CD4-positive, CD25-positive, alpha-beta regulatory T cell (primary cell): Measurements from ENCODE around the gene EPHX1. TPM values are rescaled to one million over a fixed set of nuclear protein-coding genes. Genes with fewer than 3 reads are reported as not detected.

Experiments used
- ATAC-seq, 2 donors: fragments of 150-1000 bp; cut with Tn5 transposase; one replicate each; pipeline ENCODE4 v1.10.0; 2021; ENCODE audit warnings: low read depth in 2 of 2, moderate number of reproducible peaks in 2 of 2, moderate library complexity in 1 of 2
- DNase-seq, 3 donors: peaks; one replicate each; pipeline versions ENCODE4 v3.0.0 to v3.0.0-alpha.2; 2012 to 2022; ENCODE audit warnings: mixed read lengths in 1 of 3
- H3K27ac ChIP-seq: one replicate; pipeline ENCODE4 v1.7.0; 2013; ENCODE audit warnings: mild to moderate bottlenecking, low read length; ENCODE audit not compliant: insufficient read depth, poor library complexity, severe bottlenecking
- H3K27me3 ChIP-seq: one replicate; pipeline ENCODE4 v1.7.0; 2013; ENCODE audit warnings: low read length; ENCODE audit not compliant: control insufficient read depth, insufficient read depth
- H3K36me3 ChIP-seq: one replicate; pipeline ENCODE4 v1.7.0; 2013; ENCODE audit warnings: mild to moderate bottlenecking, low read length, moderate library complexity; ENCODE audit not compliant: control insufficient read depth, insufficient read depth
- H3K4me1 ChIP-seq: 2 replicates; pipeline ENCODE4 v1.7.0; 2013; ENCODE audit warnings: mild to moderate bottlenecking, low read length; ENCODE audit not compliant: insufficient read depth, control insufficient read depth, poor library complexity, severe bottlenecking
- H3K4me3 ChIP-seq: one replicate; pipeline ENCODE4 v1.7.0; 2013; ENCODE audit warnings: low read depth, mild to moderate bottlenecking, low read length, moderate library complexity
- H3K9me3 ChIP-seq, 2 experiments: 1 replicate in 1 of 2; 2 replicates in 1 of 2; pipeline ENCODE4 v1.7.0; 2013; ENCODE audit warnings: low read length in 2 of 2, mild to moderate bottlenecking in 1 of 2, moderate library complexity in 1 of 2; ENCODE audit not compliant: control insufficient read depth in 2 of 2
- H3K27ac Mint-ChIP-seq, 3 donors: one replicate each; pipeline ENCODE4 v1.8.0; 2020 to 2022; ENCODE audit warnings: mild to moderate bottlenecking in 3 of 3, mixed read lengths in 3 of 3, moderate library complexity in 2 of 3
- H3K27me3 Mint-ChIP-seq: one replicate; pipeline ENCODE4 v1.8.0; 2022; ENCODE audit warnings: mild to moderate bottlenecking, mixed read lengths
- H3K36me3 Mint-ChIP-seq: one replicate; pipeline ENCODE4 v1.8.0; 2020; ENCODE audit warnings: mixed read lengths
- H3K4me1 Mint-ChIP-seq, 4 donors: one replicate each; pipeline ENCODE4 v1.8.0; 2020 to 2022; ENCODE audit warnings: mixed read lengths in 4 of 4, mild to moderate bottlenecking in 1 of 4
- H3K4me3 Mint-ChIP-seq, 4 donors: one replicate each; pipeline ENCODE4 v1.8.0; 2020 to 2022; ENCODE audit warnings: mild to moderate bottlenecking in 4 of 4, mixed read lengths in 4 of 4, moderate library complexity in 3 of 4
- H3K9me3 Mint-ChIP-seq, 7 donors: one replicate each; pipeline ENCODE4 v1.8.0; 2020 to 2022; ENCODE audit warnings: mixed read lengths in 7 of 7, mild to moderate bottlenecking in 3 of 7, moderate library complexity in 2 of 7
- polyA plus RNA-seq, 4 donors: library from polyadenylated mRNA; unstranded; fragments of 300-500 nt; fragmentation: Illumina TruSeq; gene quantifications; one replicate each; pipeline ENCODE4 v1.2.3, GENCODE V29; 2021
- total RNA-seq: library from RNA; stranded (reverse); gene quantifications from one replicate; pipeline ENCODE4 v1.2.3, GENCODE V29; 2022

EPHX1 gene
- total and polyA plus RNA-seq, 5 donors from 2014 or later = 0.11 to 0.62 (median 0.45) TPM; not detected in 1

DNA sequence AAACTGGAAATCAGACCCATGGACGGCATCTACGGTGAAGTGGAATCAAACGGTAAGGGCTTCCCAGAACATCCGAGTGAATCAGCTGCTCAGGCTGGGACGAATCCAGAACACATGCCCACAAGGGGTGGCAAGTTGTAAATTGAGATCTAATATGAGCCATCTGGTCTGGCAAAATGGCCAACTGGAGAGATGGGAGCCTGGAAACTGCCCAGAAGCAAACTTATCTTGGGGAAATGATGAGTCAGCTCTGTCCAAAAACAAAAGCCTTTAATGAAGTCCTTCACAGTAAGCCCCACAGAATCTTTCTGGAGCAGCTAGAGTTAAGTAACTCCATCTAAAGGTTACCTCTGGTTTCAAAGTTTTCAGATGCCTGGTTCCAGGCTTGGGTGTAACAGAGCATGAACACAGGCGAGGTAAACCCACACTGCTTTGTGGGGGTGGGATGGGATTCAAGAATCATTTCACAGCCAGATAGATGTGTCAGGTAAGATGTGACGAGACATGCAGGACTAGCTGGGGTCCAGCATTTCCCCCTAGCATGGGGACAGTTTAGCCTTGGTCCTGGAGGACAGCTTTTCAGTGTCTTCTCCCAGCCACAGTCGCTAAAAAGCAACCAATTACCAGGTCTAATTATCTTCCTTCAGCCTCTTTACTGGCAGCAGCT lies 42.8 kb upstream of the EPHX1 start:
- H3K27ac ChIP-seq = no peak overlapping the region
- H3K4me1 ChIP-seq = no peaks in the 10 kb centered on the region
- Mint-ChIP-seq H3K4me3 (no peak overlapping the region), H3K27ac (no peak overlapping the region), H3K9me3 (peaks cover 0 to 2% (median 0%) of the 10 kb centered on the region in 7 donors), H3K4me1 (peaks cover 0 to 2% (median under 1%) of the 10 kb centered on the region in 4 donors), H3K27me3 (peaks cover 26% of the 10 kb centered on the region), H3K36me3 (no peaks in the 10 kb centered on the region)
- no peaks in the 10 kb centered on the region for H3K9me3 ChIP-seq
- no peaks in the 10 kb centered on the region for H3K27me3 ChIP-seq
- no peak overlapping the region for H3K4me3 ChIP-seq
- DNase-seq (no peak), ATAC-seq (no peak)
- H3K36me3 ChIP-seq = no peaks in the 10 kb centered on the region

DNA sequence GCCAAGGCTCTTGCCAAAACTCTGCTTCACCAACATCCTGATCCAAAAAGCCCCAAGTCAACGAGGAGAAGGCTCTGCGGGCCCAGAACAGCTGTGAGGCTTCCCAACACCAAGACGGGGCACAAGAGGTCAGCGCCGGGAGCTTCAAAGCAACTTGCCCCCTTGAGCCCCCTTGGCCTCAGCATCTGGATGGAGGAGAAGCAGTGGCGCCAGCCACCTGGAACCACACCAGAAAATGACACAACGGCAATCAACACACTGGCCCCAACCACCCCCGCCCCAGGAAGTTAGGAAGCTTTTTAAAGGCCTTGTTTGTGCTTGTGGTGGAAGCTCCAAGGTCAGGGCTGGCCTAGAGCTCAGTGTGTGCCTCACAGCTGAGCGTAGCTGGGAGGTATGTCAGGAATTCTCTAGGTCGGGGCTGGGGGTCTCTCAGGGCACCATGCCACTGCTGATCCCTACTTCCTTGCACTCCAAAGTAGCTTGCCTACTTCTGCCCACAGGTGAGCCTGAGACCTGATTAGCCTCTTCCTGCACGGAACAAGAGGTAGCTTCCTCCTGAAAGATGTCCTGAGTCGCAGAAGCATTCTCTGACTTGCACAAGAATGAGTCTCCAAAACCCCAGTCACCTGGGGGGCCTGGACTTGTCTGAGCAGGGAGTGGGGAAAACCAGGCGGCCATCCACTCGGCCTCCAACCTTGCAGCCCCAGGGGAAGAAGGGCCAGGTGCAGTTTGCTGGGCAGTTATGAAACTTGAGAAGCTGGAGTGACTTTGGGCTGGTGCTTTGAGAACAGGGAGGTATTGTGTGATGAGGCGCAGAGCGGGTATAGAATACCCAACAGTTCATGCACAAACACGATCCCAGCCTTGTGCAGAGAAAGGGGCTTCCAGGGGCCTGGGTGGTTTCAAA lies 42.0 kb upstream of the EPHX1 start:
- Mint-ChIP-seq H3K9me3 (peaks cover 0 to 2% (median 0%) of the 10 kb centered on the region in 7 donors), H3K4me1 (peaks cover 0 to 3% (median 2%) of the 10 kb centered on the region in 4 donors), H3K36me3 (no peaks in the 10 kb centered on the region), H3K4me3 (no peak overlapping the region), H3K27ac (no peak overlapping the region), H3K27me3 (peaks cover 21% of the 10 kb centered on the region)
- no peaks in the 10 kb centered on the region for H3K9me3 ChIP-seq
- no peak overlapping the region for H3K4me3 ChIP-seq
- H3K36me3 ChIP-seq = no peaks in the 10 kb centered on the region
- H3K4me1 ChIP-seq = no peaks in the 10 kb centered on the region
- H3K27ac ChIP-seq = no peak overlapping the region
- ATAC-seq (no peak), DNase-seq (no peak)
- H3K27me3 ChIP-seq = no peaks in the 10 kb centered on the region

DNA sequence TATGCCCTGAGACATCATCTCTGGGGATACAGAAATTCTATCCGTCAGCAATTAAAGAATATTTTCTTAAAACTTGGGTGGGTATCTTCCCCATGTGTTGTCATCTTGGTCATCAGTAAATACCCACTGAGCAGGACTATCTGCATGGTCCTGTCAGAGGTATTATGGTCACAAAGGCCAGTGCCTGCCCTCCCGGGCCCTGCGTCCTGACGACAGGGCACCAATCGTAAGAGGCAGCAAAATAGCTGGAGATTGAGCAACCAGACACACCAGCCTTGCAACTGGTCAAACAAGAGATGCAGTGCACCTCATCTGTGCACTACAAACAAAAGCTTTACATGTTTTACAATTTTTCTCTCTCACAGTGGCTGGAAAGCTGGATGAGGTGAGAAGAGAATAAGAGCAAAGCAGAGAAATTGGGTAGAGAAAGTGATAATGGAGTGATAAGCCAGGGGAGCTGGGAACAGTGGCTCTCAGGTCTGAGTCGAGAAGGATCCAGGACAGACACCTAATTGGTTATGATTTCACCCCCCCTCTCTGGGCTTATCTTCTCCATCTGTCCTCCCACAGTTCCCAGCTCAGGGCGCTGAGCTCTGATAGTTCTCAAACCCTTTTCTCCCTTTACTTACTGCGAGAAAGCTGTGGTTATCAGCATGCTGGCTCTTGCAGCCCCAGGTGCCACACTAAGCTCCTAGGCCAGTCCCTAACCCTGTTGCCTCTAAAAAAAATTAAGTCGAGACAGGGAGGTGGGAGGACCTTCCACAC lies 41.1 kb upstream of the EPHX1 start:
- no peak overlapping the region for H3K27ac Mint-ChIP-seq
- Histone ChIP-seq H3K4me1 (no peaks in the 10 kb centered on the region), H3K27me3 (no peaks in the 10 kb centered on the region), H3K4me3 (no peak overlapping the region), H3K9me3 (no peaks in the 10 kb centered on the region), H3K27ac (no peak overlapping the region), H3K36me3 (no peaks in the 10 kb centered on the region)
- ATAC-seq (no peak), DNase-seq (no peak)
- H3K4me1 Mint-ChIP-seq = peaks cover 0 to 11% (median 4%) of the 10 kb centered on the region in 4 donors
- peaks cover 7% of the 10 kb centered on the region for H3K36me3 Mint-ChIP-seq
- H3K27me3 Mint-ChIP-seq = peaks cover 21% of the 10 kb centered on the region
- peaks cover 0 to 2% (median 0%) of the 10 kb centered on the region in 7 donors for H3K9me3 Mint-ChIP-seq
- no peak overlapping the region for H3K4me3 Mint-ChIP-seq

DNA sequence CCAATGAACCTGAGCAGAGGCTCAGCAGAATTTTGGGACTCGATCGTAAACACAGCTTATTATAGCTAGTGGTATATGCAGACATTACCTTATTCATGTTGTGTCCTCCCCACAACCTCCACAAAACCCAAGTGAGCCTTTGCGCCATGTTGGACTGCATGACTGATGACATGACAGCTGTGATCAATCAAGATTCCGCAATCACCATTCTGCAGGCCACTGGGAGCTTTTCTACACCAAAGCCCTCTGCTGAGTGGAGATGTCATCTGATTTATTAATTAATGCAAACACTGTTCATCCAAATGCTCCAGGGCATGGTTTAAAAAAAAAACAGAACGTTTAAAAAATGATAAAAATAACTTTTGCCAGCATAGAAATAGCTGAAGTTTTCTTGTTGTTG lies 40.2 kb upstream of the EPHX1 start:
- peaks cover 21% of the 10 kb centered on the region for H3K27me3 Mint-ChIP-seq

DNA sequence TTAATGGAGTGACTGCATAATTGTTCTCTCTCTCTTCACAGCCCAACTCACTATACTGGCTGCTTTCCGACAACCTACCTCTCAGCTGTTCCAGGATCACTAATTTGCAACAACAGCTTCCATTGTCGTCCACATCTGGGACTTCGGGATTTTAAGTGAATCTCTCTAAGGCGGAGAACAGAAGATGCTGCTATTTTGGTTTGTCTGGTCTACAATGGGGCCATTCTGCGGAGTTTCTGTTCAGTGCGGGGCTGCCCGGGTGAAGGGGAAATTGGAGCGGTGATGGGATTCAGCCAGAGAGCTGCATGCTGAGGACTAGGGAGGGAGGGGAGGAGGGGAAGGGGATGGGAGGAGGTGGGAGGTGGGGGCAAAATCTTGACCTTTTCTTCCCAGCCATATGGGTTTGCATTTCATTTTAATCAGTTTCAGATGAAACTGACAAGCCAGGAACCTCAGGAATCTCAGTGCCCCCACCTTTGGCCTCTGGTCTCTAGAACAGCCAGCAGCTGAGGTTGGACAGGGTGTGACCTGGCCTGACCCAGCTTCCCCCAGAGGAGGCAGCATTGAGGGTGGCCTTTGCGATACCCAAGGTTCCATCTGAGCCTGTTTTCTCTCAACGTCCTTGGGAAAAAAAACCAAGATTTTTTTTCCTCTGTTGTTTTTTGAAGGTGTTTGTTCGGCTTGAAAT lies 39.2 kb upstream of the EPHX1 start:
- no peak overlapping the region for H3K4me3 ChIP-seq
- DNase-seq (no peak), ATAC-seq (no peak)
- no peak overlapping the region for H3K27ac Mint-ChIP-seq
- H3K36me3 Mint-ChIP-seq = peaks cover 10% of the 10 kb centered on the region
- H3K9me3 ChIP-seq = no peaks in the 10 kb centered on the region
- peaks cover 0 to 21% (median 5%) of the 10 kb centered on the region in 4 donors for H3K4me1 Mint-ChIP-seq
- peaks cover 21% of the 10 kb centered on the region for H3K27me3 Mint-ChIP-seq
- H3K27ac ChIP-seq = no peak overlapping the region
- no peaks in the 10 kb centered on the region for H3K36me3 ChIP-seq
- no peaks in the 10 kb centered on the region for H3K4me1 ChIP-seq
- peaks cover 0 to 2% (median 0%) of the 10 kb centered on the region in 7 donors for H3K9me3 Mint-ChIP-seq
- no peak overlapping the region for H3K4me3 Mint-ChIP-seq
- H3K27me3 ChIP-seq = no peaks in the 10 kb centered on the region

More for the DNA sequence above, 40.2 kb upstream of the EPHX1 start:
- H3K4me1 ChIP-seq = no peaks in the 10 kb centered on the region
- Mint-ChIP-seq H3K9me3 (peaks cover 0 to 2% (median 0%) of the 10 kb centered on the region in 7 donors), H3K4me3 (no peak overlapping the region), H3K4me1 (peaks cover 0 to 18% (median 4%) of the 10 kb centered on the region in 4 donors), H3K27ac (no peak overlapping the region), H3K36me3 (peaks cover 7% of the 10 kb centered on the region)
- no peak overlapping the region for H3K4me3 ChIP-seq
- ATAC-seq (no peak), DNase-seq (no peak)
- no peak overlapping the region for H3K27ac ChIP-seq
- no peaks in the 10 kb centered on the region for H3K27me3 ChIP-seq
- H3K9me3 ChIP-seq = no peaks in the 10 kb centered on the region
- no peaks in the 10 kb centered on the region for H3K36me3 ChIP-seq

DNA sequence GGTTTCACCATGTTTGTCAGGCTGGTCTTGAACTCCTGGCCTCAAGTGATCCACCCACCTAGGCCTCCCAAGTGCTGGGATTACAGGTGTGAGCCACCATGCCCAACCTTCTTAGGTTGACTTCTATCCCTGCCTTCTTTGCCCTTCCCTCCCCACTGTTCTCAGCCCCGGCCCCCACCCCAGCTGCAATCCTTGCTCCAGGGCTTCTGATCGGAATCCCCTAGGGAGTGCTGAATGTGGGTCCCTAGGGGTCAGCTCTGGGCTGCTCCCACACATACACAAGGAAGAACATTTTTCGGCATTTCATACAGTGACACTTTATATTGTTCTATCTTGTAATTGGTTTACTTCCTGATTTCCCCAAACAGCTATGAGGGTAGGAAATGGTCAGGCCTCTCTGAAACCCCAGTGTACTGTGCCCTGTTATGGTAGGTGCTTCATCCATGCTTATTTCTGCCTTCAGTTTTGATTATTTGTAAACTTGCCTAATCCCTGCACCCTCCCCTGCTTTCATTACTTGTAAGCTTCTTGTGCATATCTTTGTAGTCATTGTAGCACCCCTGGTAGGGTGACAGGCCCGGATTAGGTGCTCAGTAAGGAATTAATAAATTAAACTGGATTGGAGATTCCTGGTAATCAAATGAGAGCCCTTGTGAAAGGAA lies 38.1 kb upstream of the EPHX1 start:
- ATAC-seq = no peak
- Histone ChIP-seq H3K27ac (no peak overlapping the region), H3K9me3 (no peaks in the 10 kb centered on the region), H3K27me3 (no peaks in the 10 kb centered on the region), H3K4me3 (no peak overlapping the region), H3K36me3 (no peaks in the 10 kb centered on the region), H3K4me1 (peaks cover 8% of the 10 kb centered on the region)
- Mint-ChIP-seq H3K27ac (no peak overlapping the region), H3K27me3 (peaks cover 12% of the 10 kb centered on the region), H3K36me3 (peaks cover 10% of the 10 kb centered on the region), H3K4me3 (no peak overlapping the region), H3K9me3 (peaks cover 0 to 2% (median 0%) of the 10 kb centered on the region in 7 donors), H3K4me1 (peaks cover 0 to 21% (median 5%) of the 10 kb centered on the region in 4 donors)
- DNase-seq = no peak
